Measurements from ENCODE around the gene RESF1. TPM values are rescaled to one million over a fixed set of nuclear protein-coding genes. Genes with fewer than 3 reads are reported as not detected.

RESF1 gene
- total and polyA plus RNA-seq, 2 of the 13 experiments (the other 11 are each of a cell fraction or from before 2014, with no cell fraction given), result 7.9 to 16.8 TPM

- TF ChIP-seq MXD4 (CRISPR knock-in tag; IDR thresholded peaks at IDR 0.05), result no peak
- TF ChIP-seq SUZ12 (IDR thresholded peaks at IDR 0.05; ENCODE audit: low read depth, low read length), result no peak
- no peak for TF ChIP-seq POGK (CRISPR knock-in tag; conservative IDR thresholded peaks at IDR 0.05)
- Histone ChIP-seq H3K36me3 (replicated peaks in 1 of 2; ENCODE audit: control insufficient read depth in 1 of 2, insufficient read depth in 2 of 2, low read length in 2 of 2) (peaks cover 5 to 29% of the 10 kb centered on the region in 2 experiments; a peak in 4 of 5 replicates), H3K79me2 (ENCODE audit: insufficient read depth, low read length) (peaks cover 34% of the 10 kb centered on the region), H3K4me2 (ENCODE audit: low read depth, low read length) (no peak overlapping the region), H3K4me1 (ENCODE audit: insufficient read depth, low read length) (peaks cover 3% of the 10 kb centered on the region), H3K27ac (ENCODE audit: extremely low read length, insufficient read depth, low read length) (no peak overlapping the region), H4K20me1 (ENCODE audit: insufficient read depth, low read length) (no peaks in the 10 kb centered on the region), H3K4me3 (replicated peaks in 1 of 3; ENCODE audit: insufficient read depth in 1 of 3, low read depth in 2 of 3, low read length in 3 of 3) (no peak overlapping the region), H2AFZ (ENCODE audit: low read length) (no peak overlapping the region), H3K27me3 (ENCODE audit: control insufficient read depth in 1 of 2, insufficient read depth in 2 of 2, low read length in 2 of 2) (no peaks in the 10 kb centered on the region), H3K9me3 (ENCODE audit: low read length) (peaks cover 11% of the 10 kb centered on the region), H3K9ac (ENCODE audit: insufficient read depth, low read depth, low read length) (no peak overlapping the region)
- ATAC-seq (no peak), DNase-seq (ENCODE audit: low spot score) (no peak), FAIRE-seq (no peak)
- in situ Hi-C loops (cut with HindIII; ENCODE audit: extremely low pct_ligation_motif_present, low pct_unique_long_range_greater_than_20kb), result no loop called here
- no TSS peak for BruUV-seq (replicated peaks)
- CTCF ChIA-PET (ENCODE audit: low intra/inter-chr PET ratio, low total read pairs), result no interaction called here
- WGBS (ENCODE audit: low lambda C conversion rate), result 92% methylated on average over 7 of the region's 7 CpGs
- POLR2A ChIA-PET, result no interaction called here
- intact Hi-C loops (cut with micrococcal nuclease; ENCODE audit: unreplicated experiment), result no loop called here
Measured at GRCh38 chr12:31967539-31967938, 8.3 kb downstream of the RESF1 start.

- Histone ChIP-seq H4K20me1 (ENCODE audit: insufficient read depth, low read length) (no peaks in the 10 kb centered on the region), H3K9ac (ENCODE audit: insufficient read depth, low read depth, low read length) (no peak overlapping the region), H3K79me2 (ENCODE audit: insufficient read depth, low read length) (peaks cover 23% of the 10 kb centered on the region), H3K4me2 (ENCODE audit: low read depth, low read length) (no peak overlapping the region), H2AFZ (ENCODE audit: low read length) (no peak overlapping the region), H3K36me3 (replicated peaks in 1 of 2; ENCODE audit: control insufficient read depth in 1 of 2, insufficient read depth in 2 of 2, low read length in 2 of 2) (peaks cover 5 to 32% of the 10 kb centered on the region in 2 experiments; a peak in 4 of 5 replicates), H3K4me1 (ENCODE audit: insufficient read depth, low read length) (no peaks in the 10 kb centered on the region), H3K9me3 (ENCODE audit: low read length) (peaks cover 16% of the 10 kb centered on the region), H3K27ac (ENCODE audit: extremely low read length, insufficient read depth, low read length) (no peak overlapping the region), H3K4me3 (replicated peaks in 1 of 3; ENCODE audit: insufficient read depth in 1 of 3, low read depth in 2 of 3, low read length in 3 of 3) (no peak overlapping the region), H3K27me3 (ENCODE audit: control insufficient read depth in 1 of 2, insufficient read depth in 2 of 2, low read length in 2 of 2) (no peaks in the 10 kb centered on the region)
- DNase-seq (ENCODE audit: low spot score) (peak; percentile 30), ATAC-seq (no peak), FAIRE-seq (no peak)
- intact Hi-C loops (cut with micrococcal nuclease; ENCODE audit: unreplicated experiment), result no loop called here
- CTCF ChIA-PET (ENCODE audit: low intra/inter-chr PET ratio, low total read pairs), result no interaction called here
- BruUV-seq (replicated peaks), result no TSS peak
- 0 out of 2 replicates have a peak, but pooled peaks have one; percentile 14 for TF ChIP-seq ELF3 (CRISPR knock-in tag; IDR thresholded peaks at IDR 0.05)
- no peak for TF ChIP-seq NCOA5 (CRISPR knock-in tag; IDR thresholded peaks at IDR 0.05)
- in situ Hi-C loops (cut with HindIII; ENCODE audit: extremely low pct_ligation_motif_present, low pct_unique_long_range_greater_than_20kb), result no loop called here
- POLR2A ChIA-PET, result no interaction called here
Measured at GRCh38 chr12:31970199-31970598, 11.0 kb downstream of the RESF1 start.
